T1000 (cell line): Measurements from ENCODE around the gene DNAJB13.

Experiments
- DNase-seq: peaks from one replicate; lab custom pipeline; 2025; ENCODE audit warnings: mixed read lengths; lab: John Stamatoyannopoulos, UW

The DNAJB13 gene

DNA sequence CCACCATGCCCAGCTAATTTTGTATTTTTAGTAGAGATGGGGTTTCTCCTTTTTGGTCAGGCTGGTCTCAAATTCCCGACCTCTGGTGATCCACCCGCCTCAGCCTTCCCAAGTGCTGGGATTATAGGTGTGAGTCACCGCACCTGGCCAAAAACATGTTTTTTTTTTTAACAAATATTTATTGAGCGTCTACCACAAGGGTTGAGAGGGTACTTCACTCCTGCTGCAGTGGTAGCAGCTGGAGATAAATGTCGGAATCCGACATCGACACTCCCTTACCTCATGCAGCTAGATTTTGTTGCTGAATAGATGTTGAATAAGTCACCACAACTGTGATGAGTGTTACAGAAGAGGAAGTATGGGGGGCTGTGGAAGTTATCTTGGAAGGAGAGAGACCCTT is 971 bp downstream of the DNAJB13 start:
- DNase-seq = no peak

GRCh38 chr11:73956876-73957653 is 6.2 kb downstream of the DNAJB13 start:
- DNase-seq = no peak

- no peak for DNase-seq
These were observed 7.0 kb downstream of the DNAJB13 start for GRCh38 chr11:73957654-73958361.

DNA sequence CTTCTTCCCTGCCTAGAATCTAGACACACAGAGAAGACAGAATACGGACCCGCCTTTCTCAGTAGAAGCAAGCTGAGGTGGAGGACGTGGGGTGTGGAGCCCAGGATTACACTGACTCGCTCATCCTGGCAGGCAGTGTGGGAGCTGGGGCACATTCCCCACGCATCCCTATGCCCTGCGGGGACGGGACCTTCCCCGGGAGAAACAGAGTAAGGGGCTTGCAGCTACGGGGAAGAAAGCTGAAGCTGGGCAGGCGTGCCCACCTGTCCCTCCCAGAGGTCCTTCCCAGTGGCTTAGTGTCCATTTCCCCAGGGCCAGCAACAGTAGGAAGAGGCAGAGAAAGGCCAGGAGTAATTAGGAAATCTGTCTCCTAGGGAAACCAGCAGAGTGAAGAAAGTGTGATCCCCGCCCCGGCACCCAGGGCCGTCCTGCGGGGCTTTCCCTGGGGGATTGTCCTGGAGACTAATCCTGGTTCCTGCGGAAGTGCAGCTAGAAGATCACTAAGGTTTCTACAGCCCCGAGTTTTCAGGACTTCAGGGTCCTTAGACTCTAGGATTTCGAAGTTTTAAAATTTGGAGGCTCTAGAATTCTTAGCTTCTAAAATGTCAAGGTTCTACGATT is 7.8 kb downstream of the DNAJB13 start:
- no peak for DNase-seq

DNA sequence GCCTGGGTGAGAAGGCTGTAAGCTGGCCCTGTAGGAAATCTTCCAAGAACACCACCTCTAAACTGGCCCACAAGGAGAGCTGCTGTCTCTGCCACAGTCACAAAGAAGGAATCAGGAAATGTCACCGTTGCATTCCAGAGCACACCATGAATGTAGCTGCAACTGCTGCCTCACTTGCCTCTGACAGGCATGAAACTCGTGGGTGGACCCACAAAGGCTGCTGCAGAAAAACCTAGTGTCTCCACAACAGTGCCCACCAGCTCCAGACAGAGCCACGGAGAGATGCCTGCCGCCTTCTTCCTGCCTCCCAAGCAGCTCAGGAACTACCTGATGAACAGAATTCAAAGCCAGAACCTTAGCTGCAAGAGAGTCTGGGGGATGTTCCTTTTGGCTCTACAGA is 10.5 kb downstream of the DNAJB13 start:
- DNase-seq = no peak

- DNase-seq = no peak
These were observed 11.4 kb downstream of the DNAJB13 start for GRCh38 chr11:73962101-73962705.

GRCh38 chr11:73963861-73964260 is 13.0 kb downstream of the DNAJB13 start:
- no peak for DNase-seq

DNA sequence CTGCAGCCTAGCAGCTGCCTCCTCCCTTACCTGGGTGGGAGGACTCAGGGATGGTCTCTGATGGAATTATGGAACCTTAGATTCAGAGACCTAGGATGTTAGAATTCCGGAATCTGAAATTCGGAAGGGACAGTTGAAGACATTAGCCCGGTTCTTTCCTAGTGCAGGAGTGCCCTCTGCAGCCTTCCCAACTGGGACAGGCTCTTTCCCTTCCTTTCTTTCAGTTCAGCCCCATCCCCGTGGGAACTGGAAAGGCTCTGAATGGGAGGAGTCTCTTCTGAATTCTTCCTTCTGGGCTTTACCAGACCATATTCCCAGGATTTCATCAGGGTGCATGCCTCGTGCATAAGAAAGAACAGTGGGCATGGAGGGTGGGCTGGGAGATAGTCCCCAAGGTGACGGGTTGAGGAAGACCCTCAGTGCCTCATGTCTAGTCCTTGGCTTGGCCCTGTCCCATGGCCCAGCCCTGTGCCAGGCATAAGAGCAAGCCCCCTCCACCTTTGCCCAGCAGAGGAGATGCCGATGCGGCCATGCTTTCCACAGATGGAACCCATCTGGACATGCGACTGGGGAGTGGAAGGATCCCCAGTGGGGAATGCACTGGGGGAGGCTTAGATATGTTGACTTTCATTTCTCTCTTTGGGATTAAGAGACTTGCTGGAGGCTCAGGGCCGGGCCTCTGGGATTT is 14.4 kb downstream of the DNAJB13 start:
- DNase-seq = no peak

- no peak for DNase-seq
These were observed 14.9 kb downstream of the DNAJB13 start for GRCh38 chr11:73965764-73966121.

DNA sequence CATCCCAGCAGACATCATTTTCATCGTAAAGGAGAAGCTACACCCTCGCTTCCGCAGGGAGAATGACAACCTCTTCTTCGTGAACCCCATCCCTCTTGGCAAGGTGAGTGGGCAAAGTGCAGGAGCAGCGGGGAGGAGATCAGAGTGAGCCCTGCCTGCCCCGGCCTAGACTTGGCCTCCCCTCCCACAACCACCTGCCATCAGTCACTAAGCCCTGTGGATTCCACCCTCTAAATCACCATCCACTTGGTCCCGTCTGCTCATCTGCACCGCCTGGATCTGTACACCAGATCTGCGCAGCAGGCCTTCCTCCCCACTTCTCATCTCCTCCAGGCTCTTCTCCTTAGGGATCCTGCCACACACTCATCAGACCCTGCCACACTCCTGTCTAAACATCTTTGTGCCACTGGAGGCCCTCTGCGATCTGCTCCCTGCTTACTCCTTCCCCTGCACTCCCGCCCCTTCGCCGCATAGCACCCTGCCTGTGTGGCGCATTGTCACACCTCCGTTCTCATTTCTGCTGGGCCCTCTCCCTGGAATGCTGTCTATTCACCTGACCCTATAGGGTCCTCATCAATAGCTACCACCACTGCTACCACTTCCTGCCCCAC is 17.6 kb downstream of the DNAJB13 start:
- DNase-seq = no peak

GRCh38 chr11:73969091-73969490 is 18.3 kb downstream of the DNAJB13 start:
- no peak for DNase-seq

DNA sequence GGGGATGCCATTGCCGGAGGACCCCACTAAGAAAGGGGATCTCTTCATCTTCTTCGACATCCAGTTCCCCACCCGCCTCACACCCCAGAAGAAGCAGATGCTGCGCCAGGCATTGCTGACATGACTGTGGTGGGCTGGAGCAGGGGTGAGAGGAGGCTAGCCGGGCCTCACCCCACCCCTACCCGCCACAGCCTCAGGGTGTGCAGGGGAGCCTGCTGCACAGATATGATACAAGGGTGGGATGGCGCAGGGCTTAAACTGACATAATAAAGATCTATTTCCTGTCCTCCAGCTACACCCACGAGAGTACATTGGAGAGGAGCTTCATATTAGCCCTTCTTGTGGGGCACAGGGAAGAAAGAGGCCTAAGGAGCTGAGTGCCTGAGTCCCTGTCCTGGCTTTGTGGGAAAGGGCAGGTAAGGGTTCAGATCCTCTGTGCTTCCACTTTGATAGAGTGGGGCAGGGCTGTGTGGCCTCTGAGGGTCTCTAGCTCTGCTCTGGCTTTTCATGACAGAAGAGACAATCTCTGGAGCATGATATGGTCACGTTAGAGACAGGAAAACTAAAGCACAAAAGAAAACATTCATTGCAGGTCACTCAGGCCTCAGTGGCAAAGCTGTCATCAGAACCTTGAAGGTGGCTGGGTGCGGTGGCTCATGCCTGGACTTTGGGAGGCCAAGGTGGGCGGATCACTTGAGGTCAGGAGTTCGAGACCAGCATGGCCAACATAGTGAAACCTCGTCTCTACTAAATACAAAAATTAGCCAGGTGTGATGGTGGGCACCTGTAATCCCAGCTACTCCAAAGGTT is 19.4 kb downstream of the DNAJB13 start:
- DNase-seq = no peak

DNA sequence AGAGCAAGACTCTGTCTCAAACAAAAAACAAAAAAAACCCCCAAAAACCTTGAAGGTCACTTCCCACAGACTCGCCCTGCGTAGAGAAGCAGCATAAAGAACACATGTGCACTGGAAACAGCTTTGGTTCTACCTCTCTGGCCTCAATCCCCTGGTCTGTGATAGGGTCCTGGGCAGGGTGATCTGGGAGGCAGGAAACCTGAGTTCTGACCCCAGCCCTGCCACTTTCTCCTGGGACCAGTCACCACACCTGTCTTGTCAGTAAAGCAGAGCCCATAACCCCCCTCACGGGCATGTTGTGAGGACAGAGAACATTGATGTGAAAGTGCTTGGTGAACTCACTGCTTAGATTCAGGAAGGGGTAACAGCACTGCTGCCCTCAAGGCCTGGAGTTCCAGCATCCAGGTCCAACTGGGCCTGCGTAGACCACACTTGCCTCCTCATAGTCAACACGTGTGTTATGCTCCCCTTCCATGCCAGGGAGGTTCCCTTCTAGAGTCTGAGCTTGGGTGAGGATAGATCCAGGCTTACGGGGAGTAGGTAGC is 20.4 kb downstream of the DNAJB13 start:
- DNase-seq = no peak

- no peak for DNase-seq
These were observed 21.4 kb downstream of the DNAJB13 start for GRCh38 chr11:73972187-73972586.

DNA sequence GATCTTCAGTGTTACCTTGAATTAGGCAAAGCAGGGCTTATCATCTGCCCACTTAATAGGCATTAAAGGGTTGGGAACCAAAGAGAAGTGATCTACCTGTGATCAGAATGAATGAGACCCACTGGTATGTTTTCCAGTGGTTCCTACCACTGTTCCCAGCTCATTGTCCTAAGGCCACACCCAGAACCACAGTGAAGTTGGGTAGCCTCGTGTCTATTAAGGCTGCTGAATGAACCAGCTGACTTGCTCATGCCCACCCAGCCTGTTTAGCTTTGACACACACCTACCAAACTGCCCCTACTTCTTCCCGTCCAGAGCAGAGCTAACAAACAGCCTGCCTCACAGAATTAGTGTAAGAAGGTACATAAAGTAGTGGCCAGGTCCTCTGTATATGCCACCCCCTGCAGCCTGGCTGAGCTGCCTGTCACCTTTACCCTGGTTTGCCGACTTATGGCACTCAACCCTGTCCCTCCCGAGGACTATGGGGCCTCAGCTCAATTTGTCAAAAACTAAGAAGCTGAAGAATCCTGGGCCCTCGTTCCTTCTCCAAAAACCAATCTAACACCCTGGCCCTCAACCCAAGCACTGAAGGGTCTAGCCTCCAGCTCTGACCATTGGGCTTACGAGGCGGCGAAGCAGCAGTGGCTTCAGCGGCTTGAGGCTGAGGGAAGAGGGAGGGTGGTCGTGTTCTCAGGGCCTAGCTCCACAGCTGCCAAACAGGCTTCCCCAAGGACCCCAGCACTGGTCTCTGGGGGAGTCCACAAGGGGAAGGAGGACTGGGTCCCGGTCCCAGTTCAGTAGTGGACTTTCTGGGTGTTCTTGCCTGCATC is 22.0 kb downstream of the DNAJB13 start:
- DNase-seq = no peak

- DNase-seq = no peak
These were observed 24.0 kb downstream of the DNAJB13 start for GRCh38 chr11:73974604-73975478.

DNA sequence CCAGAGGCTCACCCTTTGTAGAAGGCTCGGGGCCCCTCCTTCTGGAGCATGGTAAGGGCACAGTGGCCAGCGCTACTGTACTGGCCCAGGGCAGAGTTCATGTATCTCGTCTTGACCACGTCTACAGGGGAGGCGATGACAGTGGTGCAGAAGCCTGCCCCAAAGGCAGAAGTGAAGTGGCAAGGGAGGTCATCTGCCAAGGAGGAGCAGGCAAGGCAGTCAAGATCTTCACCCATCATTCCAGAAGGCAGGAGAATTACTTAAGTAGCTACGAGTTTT is 24.6 kb downstream of the DNAJB13 start:
- DNase-seq = no peak

DNA sequence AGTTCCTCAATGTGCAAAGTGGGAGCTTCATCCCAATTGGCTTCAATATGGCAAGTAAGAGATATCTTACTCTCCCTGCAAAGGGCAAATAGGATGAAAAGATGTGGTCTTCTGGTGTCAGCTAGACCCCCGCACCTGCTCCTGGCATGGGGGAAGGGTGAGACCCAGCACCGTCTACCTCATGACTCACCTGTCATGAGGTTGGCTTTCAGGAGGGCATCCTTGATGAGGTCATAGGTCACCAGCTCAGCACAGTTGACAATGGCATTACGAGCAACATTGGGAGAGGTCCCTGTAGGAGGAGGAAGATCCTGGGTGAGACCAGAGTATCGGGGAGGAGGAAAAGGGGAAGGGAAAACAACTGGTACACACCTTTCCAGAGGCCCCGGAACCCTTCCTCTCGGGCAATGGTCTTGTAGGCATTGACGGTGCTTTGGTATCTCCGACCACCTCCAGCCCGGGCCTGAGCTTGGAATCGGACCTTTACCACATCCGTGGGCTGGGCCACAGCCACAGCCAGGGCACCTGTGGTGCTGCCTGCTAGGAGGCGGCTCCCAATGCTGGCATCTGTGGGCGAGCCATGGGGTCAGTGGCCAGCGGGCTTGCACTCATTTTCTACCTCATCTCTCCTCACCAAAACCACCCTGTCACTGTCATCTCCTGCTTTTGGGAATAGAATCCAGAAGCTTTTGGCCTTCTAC is 25.8 kb downstream of the DNAJB13 start:
- DNase-seq = no peak
